ENCODE measurements around the gene RPL39. TPM values are rescaled to one million over a fixed set of nuclear protein-coding genes. Genes with fewer than 3 reads are reported as not detected.

The RPL39 gene
- total RNA-seq, 1 experiment from 2014 or later = 1,778 TPM

- Mint-ChIP-seq H3K4me3 (ENCODE audit: low read depth, unreplicated experiment) (no peak overlapping the region), H3K36me3 (ENCODE audit: insufficient read depth, unreplicated experiment) (peaks cover 5% of the 10 kb centered on the region), H3K4me1 (ENCODE audit: low read depth, unreplicated experiment) (peaks cover 23% of the 10 kb centered on the region), H3K9me3 (ENCODE audit: low read depth, unreplicated experiment) (no peaks in the 10 kb centered on the region), H3K27me3 (ENCODE audit: unreplicated experiment) (no peaks in the 10 kb centered on the region), H3K27ac (ENCODE audit: unreplicated experiment) (peak overlapping the region; percentile 6)
- DNase-seq = peak; percentile 9
- intact Hi-C loops (cut with micrococcal nuclease; ENCODE audit: unreplicated experiment) = no loop called here
- no TSS peak for BruUV-seq (replicated peaks)
- no peak for TF ChIP-seq CTCF (IDR thresholded peaks at IDR 0.05; ENCODE audit: unreplicated experiment)
- CTCF ChIA-PET = no interaction called here
Observed at GRCh38 chrX:119763181-119763580, 28.2 kb downstream of the RPL39 start.

- no peaks in the 10 kb centered on the region for H3K27me3 Mint-ChIP-seq (ENCODE audit: unreplicated experiment)
- no TSS peak for BruUV-seq (replicated peaks)
Observed at GRCh38 chrX:119762718-119763117, 28.7 kb downstream of the RPL39 start.

GRCh38 chrX:119760026-119760877 is 31.2 kb downstream of the RPL39 start:
- BruUV-seq (replicated peaks) = no TSS peak
- no peak overlapping the region for H3K27ac Mint-ChIP-seq (ENCODE audit: unreplicated experiment)
- CTCF ChIA-PET = interaction anchor here (1.3 kb wide), 1 partner anchor 19 kb away, joined by 3 read pairs; no protein-coding TSS in a partner anchor
- no peaks in the 10 kb centered on the region for H3K9me3 Mint-ChIP-seq (ENCODE audit: low read depth, unreplicated experiment)
- peaks cover 12% of the 10 kb centered on the region for H3K36me3 Mint-ChIP-seq (ENCODE audit: insufficient read depth, unreplicated experiment)
- TF ChIP-seq CTCF (IDR thresholded peaks at IDR 0.05; ENCODE audit: unreplicated experiment) = no peak
- H3K4me1 Mint-ChIP-seq (ENCODE audit: low read depth, unreplicated experiment) = peaks cover 16% of the 10 kb centered on the region
- no peak overlapping the region for H3K4me3 Mint-ChIP-seq (ENCODE audit: low read depth, unreplicated experiment)
- H3K27me3 Mint-ChIP-seq (ENCODE audit: unreplicated experiment) = no peaks in the 10 kb centered on the region
- DNase-seq = no peak
- intact Hi-C loops (cut with micrococcal nuclease; ENCODE audit: unreplicated experiment) = no loop called here

More at GRCh38 chrX:119762718-119763117, 28.7 kb downstream of the RPL39 start:
- Mint-ChIP-seq H3K4me1 (ENCODE audit: low read depth, unreplicated experiment) (peaks cover 18% of the 10 kb centered on the region), H3K36me3 (ENCODE audit: insufficient read depth, unreplicated experiment) (peaks cover 9% of the 10 kb centered on the region), H3K27ac (ENCODE audit: unreplicated experiment) (peak overlapping the region; percentile 6), H3K9me3 (ENCODE audit: low read depth, unreplicated experiment) (no peaks in the 10 kb centered on the region), H3K4me3 (ENCODE audit: low read depth, unreplicated experiment) (no peak overlapping the region)
- CTCF ChIA-PET = no interaction called here
- no peak for TF ChIP-seq CTCF (IDR thresholded peaks at IDR 0.05; ENCODE audit: unreplicated experiment)
- DNase-seq = no peak
- intact Hi-C loops (cut with micrococcal nuclease; ENCODE audit: unreplicated experiment) = no loop called here

- intact Hi-C loops (cut with micrococcal nuclease; ENCODE audit: unreplicated experiment) = no loop called here
- no peak for DNase-seq
- Mint-ChIP-seq H3K36me3 (ENCODE audit: insufficient read depth, unreplicated experiment) (peaks cover 12% of the 10 kb centered on the region), H3K4me3 (ENCODE audit: low read depth, unreplicated experiment) (peak overlapping the region; percentile 76), H3K27ac (ENCODE audit: unreplicated experiment) (no peak overlapping the region), H3K9me3 (ENCODE audit: low read depth, unreplicated experiment) (no peaks in the 10 kb centered on the region), H3K4me1 (ENCODE audit: low read depth, unreplicated experiment) (peaks cover 16% of the 10 kb centered on the region), H3K27me3 (ENCODE audit: unreplicated experiment) (no peaks in the 10 kb centered on the region)
- BruUV-seq (replicated peaks) = no TSS peak
- CTCF ChIA-PET = interaction anchor here (0.7 to 1.3 kb wide), 2 partner anchors 10 to 20 kb away, joined by 3 read pairs; no protein-coding TSS in a partner anchor
- TF ChIP-seq CTCF (IDR thresholded peaks at IDR 0.05; ENCODE audit: unreplicated experiment) = no peak
Observed at GRCh38 chrX:119759248-119759766, 32.1 kb downstream of the RPL39 start.

All from Calu3 (cell line).